WTC11 (cell line): ENCODE results near the gene GRM5. TPM values are rescaled to one million over a fixed set of nuclear protein-coding genes. Genes with fewer than 3 reads are reported as not detected.
A peak's percentile ranks its signal among the peaks of the same experiment; 100 is the strongest.

Experiments
- ATAC-seq: fragments of 200-7000 bp; cut with Tn5 transposase; 2 replicates; pipeline ENCODE4 v1.10.0; 2021; ENCODE audit warnings: mild to moderate bottlenecking, moderate library complexity
- CTCF ChIA-PET: fragments of 300-600 bp; sonication (Branson Sonifier 250); formaldehyde crosslinking; loops from one replicate; lab custom pipeline; 2021; ENCODE audit warnings: antibody characterized with exemption; lab: Charles Lee
- POLR2A ChIA-PET: fragments of 350-600 bp; sonication (Branson Sonifier 250); formaldehyde crosslinking; loops from one replicate; lab custom pipeline; 2021; ENCODE audit warnings: antibody characterized with exemption; lab: Charles Lee
- DNase-seq: peaks from one replicate; pipeline ENCODE4 v3.0.0; 2021; ENCODE audit warnings: low spot score
- H3K27ac Mint-ChIP-seq: 2 replicates; pipeline ENCODE4 v1.8.0; 2021; ENCODE audit warnings: mixed read lengths
- H3K27me3 Mint-ChIP-seq: 2 replicates; pipeline ENCODE4 v1.8.0; 2021; ENCODE audit warnings: low read depth, mild to moderate bottlenecking, moderate library complexity, mixed read lengths
- H3K36me3 Mint-ChIP-seq: 2 replicates; pipeline ENCODE4 v1.8.0; 2021; ENCODE audit warnings: mixed read lengths
- H3K4me1 Mint-ChIP-seq: 2 replicates; pipeline ENCODE4 v1.8.0; 2022; ENCODE audit warnings: mixed read lengths
- H3K4me3 Mint-ChIP-seq: 2 replicates; pipeline ENCODE4 v1.8.0; 2021; ENCODE audit warnings: mild to moderate bottlenecking, moderate library complexity, mixed read lengths
- H3K9me3 Mint-ChIP-seq: 2 replicates; pipeline ENCODE4 v1.8.0; 2021; ENCODE audit warnings: mixed read lengths
- FOXJ3 ChIP-seq: sonication (generic); formaldehyde crosslinking; IDR thresholded peaks from 2 replicates; pipeline ENCODE4 v1.9.0; 2021; ENCODE audit warnings: missing genetic modification reagents, mild to moderate bottlenecking, borderline replicate concordance
- GTF2I ChIP-seq: fragments of 250-450 bp; sonication (Bioruptor Pico); conservative IDR thresholded peaks from 2 replicates; pipeline ENCODE4 v1.4.0; 2021; ENCODE audit warnings: mild to moderate bottlenecking
- MYBL2 ChIP-seq: sonication (generic); formaldehyde crosslinking; IDR thresholded peaks from 2 replicates; pipeline ENCODE4 v1.8.1; 2023; ENCODE audit warnings: mild to moderate bottlenecking, moderate library complexity, missing genetic modification reagents
- NR2C2 ChIP-seq: sonication (generic); formaldehyde crosslinking; IDR thresholded peaks from 2 replicates; pipeline ENCODE4 v1.8.0; 2022; ENCODE audit warnings: mild to moderate bottlenecking, missing genetic modification reagents
- NR3C1 ChIP-seq: sonication (generic); formaldehyde crosslinking; conservative IDR thresholded peaks from 2 replicates; pipeline ENCODE4 v1.8.1; 2023; ENCODE audit warnings: low read depth, mild to moderate bottlenecking, missing genetic modification reagents
- PRRX2 ChIP-seq: fragments of 250-450 bp; sonication (Bioruptor Pico); IDR thresholded peaks from 2 replicates; pipeline ENCODE4 v1.8.0; 2021; ENCODE audit warnings: mild to moderate bottlenecking
- SMAD4 ChIP-seq: sonication (generic); formaldehyde crosslinking; IDR thresholded peaks from 2 replicates; pipeline ENCODE4 v1.8.0; 2022; ENCODE audit warnings: mild to moderate bottlenecking, missing genetic modification reagents
- SP1 ChIP-seq: sonication (generic); formaldehyde crosslinking; conservative IDR thresholded peaks from 2 replicates; pipeline ENCODE4 v1.8.1; 2022; ENCODE audit warnings: missing genetic modification reagents
- TCF7 ChIP-seq: sonication (generic); formaldehyde crosslinking; IDR thresholded peaks from 2 replicates; pipeline ENCODE4 v1.8.0; 2022; ENCODE audit warnings: mild to moderate bottlenecking, low read depth, missing genetic modification reagents, moderate library complexity
- ZNF423 ChIP-seq: fragments of 250-450 bp; sonication (Bioruptor Pico); IDR thresholded peaks from 2 replicates; pipeline ENCODE4 v2.1.2; 2022; ENCODE audit warnings: mild to moderate bottlenecking, moderate library complexity
- total RNA-seq: library from RNA; stranded (reverse); gene quantifications from 3 replicates; pipeline ENCODE4 v1.2.3, GENCODE V29; 2021
- TF ChIP-seq, protein P1 (sequence below): fragments of 250-450 bp; sonication (Bioruptor Pico); IDR thresholded peaks from 2 replicates; pipeline ENCODE4 v1.9.0; 2021; ENCODE audit warnings: mild to moderate bottlenecking
- TF ChIP-seq, protein P2 (sequence below): fragments of 250-450 bp; sonication (Bioruptor Pico); IDR thresholded peaks from 2 replicates; pipeline ENCODE4 v1.9.0; 2021; ENCODE audit warnings: moderate library complexity, mild to moderate bottlenecking, inconsistent platforms, borderline replicate concordance
- TF ChIP-seq, protein P3 (sequence below): sonication (generic); formaldehyde crosslinking; IDR thresholded peaks from 2 replicates; pipeline ENCODE4 v1.8.1; 2023; ENCODE audit warnings: mild to moderate bottlenecking, missing genetic modification reagents
- TF ChIP-seq, protein P4 (sequence below): sonication (generic); formaldehyde crosslinking; IDR thresholded peaks from 2 replicates; pipeline ENCODE4 v1.8.1; 2023; ENCODE audit warnings: mild to moderate bottlenecking, missing genetic modification reagents, moderate library complexity
- TF ChIP-seq, protein P5 (sequence below): sonication (generic); formaldehyde crosslinking; IDR thresholded peaks from 2 replicates; pipeline ENCODE4 v1.8.0; 2023; ENCODE audit warnings: missing genetic modification reagents, mild to moderate bottlenecking, borderline replicate concordance
- TF ChIP-seq, protein P6 (sequence below): sonication (generic); formaldehyde crosslinking; IDR thresholded peaks from 2 replicates; pipeline ENCODE4 v1.8.0; 2022; ENCODE audit warnings: mild to moderate bottlenecking, missing genetic modification reagents
- TF ChIP-seq, protein P7 (sequence below): fragments of 250-450 bp; sonication (Bioruptor Pico); IDR thresholded peaks from 2 replicates; pipeline ENCODE4 v2.1.2; 2022; ENCODE audit warnings: mild to moderate bottlenecking, moderate library complexity
- TF ChIP-seq, protein P8 (sequence below): sonication (generic); formaldehyde crosslinking; IDR thresholded peaks from 2 replicates; pipeline ENCODE4 v1.8.1; 2022; ENCODE audit warnings: mild to moderate bottlenecking, moderate library complexity, missing genetic modification reagents
- TF ChIP-seq, protein P9 (sequence below): sonication (generic); formaldehyde crosslinking; IDR thresholded peaks from 2 replicates; pipeline ENCODE4 v1.8.1; 2023; ENCODE audit warnings: mild to moderate bottlenecking, missing genetic modification reagents, moderate library complexity
- TF ChIP-seq, protein P10 (sequence below): sonication (generic); formaldehyde crosslinking; IDR thresholded peaks from 2 replicates; pipeline ENCODE4 v1.8.1; 2023; ENCODE audit warnings: mild to moderate bottlenecking, moderate library complexity, missing genetic modification reagents

Gene GRM5
- total RNA-seq, 1 experiment from 2014 or later, result 0.13 TPM

DNA sequence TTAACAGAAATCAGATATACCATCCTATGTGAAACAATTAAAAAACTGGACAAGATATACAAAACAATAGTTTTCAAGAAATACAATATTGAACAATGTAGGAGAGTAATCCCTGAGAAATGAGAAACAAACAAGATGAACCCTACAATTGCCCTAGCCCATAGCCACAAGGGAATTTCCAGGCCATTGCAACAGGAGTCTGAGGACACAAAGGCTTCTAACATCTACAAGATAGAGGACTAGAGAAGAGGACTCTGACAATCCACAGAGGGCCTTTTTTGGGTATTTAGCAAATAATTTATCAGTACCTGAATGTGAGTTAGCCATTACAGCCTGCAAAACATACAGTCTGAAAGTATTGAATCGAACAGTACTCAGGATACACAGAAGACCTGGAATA is 251.7 kb downstream of the GRM5 start (continued):
- TF ChIP-seq, protein P1, sequence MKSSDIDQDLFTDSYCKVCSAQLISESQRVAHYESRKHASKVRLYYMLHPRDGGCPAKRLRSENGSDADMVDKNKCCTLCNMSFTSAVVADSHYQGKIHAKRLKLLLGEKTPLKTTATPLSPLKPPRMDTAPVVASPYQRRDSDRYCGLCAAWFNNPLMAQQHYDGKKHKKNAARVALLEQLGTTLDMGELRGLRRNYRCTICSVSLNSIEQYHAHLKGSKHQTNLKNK (CRISPR knock-in tag), result no peak
- TF ChIP-seq TCF7 (CRISPR knock-in tag) (no peak), SMAD4 (no peak), GTF2I (CRISPR knock-in tag) (no peak), SP1 (no peak)
- TF ChIP-seq, protein P2, sequence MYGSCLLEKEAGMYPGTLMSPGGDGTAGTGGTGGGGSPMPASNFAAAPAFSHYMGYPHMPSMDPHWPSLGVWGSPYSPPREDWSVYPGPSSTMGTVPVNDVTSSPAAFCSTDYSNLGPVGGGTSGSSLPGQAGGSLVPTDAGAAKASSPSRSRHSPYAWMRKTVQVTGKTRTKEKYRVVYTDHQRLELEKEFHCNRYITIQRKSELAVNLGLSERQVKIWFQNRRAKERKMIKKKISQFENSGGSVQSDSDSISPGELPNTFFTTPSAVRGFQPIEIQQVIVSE (CRISPR knock-in tag), result no peak

DNA sequence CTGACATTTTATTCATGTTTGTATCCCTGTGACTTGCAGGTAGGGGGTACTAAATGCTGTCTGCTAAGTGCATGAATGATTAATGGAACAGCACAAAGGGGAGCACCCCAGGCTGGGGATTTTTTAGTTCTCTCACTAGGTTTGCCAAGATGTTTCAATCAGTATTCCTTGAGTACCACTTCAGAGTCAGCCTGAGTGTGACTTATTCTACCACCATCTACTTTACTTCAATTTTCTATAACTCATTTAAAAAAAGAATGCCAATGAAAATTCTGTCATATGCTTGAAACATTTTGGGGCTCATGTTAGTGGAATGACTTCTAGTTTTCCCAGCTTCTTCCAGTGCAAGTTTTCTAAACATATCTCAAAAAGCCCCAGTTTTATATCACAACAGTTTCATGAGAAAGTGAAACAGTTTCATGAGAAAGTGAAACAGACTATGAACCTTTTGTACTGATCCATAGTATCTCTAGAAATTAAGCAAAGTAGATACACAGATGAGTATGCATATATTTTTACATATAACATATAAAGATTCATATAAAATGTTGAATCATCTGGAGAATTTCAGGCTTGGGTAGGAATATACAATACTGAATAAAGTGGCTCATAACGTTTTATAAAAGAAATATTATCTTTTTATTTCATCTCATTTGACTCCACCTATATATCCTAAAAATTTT is 252.4 kb downstream of the GRM5 start:
- ATAC-seq, result peak; percentile 46
- peaks cover 15% of the 10 kb centered on the region for H3K4me1 Mint-ChIP-seq
- no peak for DNase-seq
- H3K36me3 Mint-ChIP-seq, result no peaks in the 10 kb centered on the region; the same call in 1 of the 2 replicates
- no peak overlapping the region for H3K4me3 Mint-ChIP-seq
- no peak overlapping the region for H3K27ac Mint-ChIP-seq
- ChIA-PET CTCF (no interaction called here), POLR2A (no interaction called here)
- H3K9me3 Mint-ChIP-seq, result peaks cover 8% of the 10 kb centered on the region
- no peaks in the 10 kb centered on the region for H3K27me3 Mint-ChIP-seq
- TF ChIP-seq, protein P3, sequence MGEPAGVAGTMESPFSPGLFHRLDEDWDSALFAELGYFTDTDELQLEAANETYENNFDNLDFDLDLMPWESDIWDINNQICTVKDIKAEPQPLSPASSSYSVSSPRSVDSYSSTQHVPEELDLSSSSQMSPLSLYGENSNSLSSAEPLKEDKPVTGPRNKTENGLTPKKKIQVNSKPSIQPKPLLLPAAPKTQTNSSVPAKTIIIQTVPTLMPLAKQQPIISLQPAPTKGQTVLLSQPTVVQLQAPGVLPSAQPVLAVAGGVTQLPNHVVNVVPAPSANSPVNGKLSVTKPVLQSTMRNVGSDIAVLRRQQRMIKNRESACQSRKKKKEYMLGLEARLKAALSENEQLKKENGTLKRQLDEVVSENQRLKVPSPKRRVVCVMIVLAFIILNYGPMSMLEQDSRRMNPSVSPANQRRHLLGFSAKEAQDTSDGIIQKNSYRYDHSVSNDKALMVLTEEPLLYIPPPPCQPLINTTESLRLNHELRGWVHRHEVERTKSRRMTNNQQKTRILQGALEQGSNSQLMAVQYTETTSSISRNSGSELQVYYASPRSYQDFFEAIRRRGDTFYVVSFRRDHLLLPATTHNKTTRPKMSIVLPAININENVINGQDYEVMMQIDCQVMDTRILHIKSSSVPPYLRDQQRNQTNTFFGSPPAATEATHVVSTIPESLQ (CRISPR knock-in tag), result no peak
- TF ChIP-seq, protein P4, sequence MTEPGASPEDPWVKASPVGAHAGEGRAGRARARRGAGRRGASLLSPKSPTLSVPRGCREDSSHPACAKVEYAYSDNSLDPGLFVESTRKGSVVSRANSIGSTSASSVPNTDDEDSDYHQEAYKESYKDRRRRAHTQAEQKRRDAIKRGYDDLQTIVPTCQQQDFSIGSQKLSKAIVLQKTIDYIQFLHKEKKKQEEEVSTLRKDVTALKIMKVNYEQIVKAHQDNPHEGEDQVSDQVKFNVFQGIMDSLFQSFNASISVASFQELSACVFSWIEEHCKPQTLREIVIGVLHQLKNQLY, result no peak
- TF ChIP-seq ZNF423 (CRISPR knock-in tag) (no peak), FOXJ3 (CRISPR knock-in tag) (no peak), PRRX2 (no peak), MYBL2 (CRISPR knock-in tag) (no peak), NR3C1 (CRISPR knock-in tag) (no peak), NR2C2 (CRISPR knock-in tag) (no peak), GTF2I (CRISPR knock-in tag) (no peak), TCF7 (CRISPR knock-in tag) (no peak)
- TF ChIP-seq, protein P5, sequence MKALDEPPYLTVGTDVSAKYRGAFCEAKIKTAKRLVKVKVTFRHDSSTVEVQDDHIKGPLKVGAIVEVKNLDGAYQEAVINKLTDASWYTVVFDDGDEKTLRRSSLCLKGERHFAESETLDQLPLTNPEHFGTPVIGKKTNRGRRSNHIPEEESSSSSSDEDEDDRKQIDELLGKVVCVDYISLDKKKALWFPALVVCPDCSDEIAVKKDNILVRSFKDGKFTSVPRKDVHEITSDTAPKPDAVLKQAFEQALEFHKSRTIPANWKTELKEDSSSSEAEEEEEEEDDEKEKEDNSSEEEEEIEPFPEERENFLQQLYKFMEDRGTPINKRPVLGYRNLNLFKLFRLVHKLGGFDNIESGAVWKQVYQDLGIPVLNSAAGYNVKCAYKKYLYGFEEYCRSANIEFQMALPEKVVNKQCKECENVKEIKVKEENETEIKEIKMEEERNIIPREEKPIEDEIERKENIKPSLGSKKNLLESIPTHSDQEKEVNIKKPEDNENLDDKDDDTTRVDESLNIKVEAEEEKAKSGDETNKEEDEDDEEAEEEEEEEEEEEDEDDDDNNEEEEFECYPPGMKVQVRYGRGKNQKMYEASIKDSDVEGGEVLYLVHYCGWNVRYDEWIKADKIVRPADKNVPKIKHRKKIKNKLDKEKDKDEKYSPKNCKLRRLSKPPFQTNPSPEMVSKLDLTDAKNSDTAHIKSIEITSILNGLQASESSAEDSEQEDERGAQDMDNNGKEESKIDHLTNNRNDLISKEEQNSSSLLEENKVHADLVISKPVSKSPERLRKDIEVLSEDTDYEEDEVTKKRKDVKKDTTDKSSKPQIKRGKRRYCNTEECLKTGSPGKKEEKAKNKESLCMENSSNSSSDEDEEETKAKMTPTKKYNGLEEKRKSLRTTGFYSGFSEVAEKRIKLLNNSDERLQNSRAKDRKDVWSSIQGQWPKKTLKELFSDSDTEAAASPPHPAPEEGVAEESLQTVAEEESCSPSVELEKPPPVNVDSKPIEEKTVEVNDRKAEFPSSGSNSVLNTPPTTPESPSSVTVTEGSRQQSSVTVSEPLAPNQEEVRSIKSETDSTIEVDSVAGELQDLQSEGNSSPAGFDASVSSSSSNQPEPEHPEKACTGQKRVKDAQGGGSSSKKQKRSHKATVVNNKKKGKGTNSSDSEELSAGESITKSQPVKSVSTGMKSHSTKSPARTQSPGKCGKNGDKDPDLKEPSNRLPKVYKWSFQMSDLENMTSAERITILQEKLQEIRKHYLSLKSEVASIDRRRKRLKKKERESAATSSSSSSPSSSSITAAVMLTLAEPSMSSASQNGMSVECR (CRISPR knock-in tag), result no peak
- TF ChIP-seq, protein P6, sequence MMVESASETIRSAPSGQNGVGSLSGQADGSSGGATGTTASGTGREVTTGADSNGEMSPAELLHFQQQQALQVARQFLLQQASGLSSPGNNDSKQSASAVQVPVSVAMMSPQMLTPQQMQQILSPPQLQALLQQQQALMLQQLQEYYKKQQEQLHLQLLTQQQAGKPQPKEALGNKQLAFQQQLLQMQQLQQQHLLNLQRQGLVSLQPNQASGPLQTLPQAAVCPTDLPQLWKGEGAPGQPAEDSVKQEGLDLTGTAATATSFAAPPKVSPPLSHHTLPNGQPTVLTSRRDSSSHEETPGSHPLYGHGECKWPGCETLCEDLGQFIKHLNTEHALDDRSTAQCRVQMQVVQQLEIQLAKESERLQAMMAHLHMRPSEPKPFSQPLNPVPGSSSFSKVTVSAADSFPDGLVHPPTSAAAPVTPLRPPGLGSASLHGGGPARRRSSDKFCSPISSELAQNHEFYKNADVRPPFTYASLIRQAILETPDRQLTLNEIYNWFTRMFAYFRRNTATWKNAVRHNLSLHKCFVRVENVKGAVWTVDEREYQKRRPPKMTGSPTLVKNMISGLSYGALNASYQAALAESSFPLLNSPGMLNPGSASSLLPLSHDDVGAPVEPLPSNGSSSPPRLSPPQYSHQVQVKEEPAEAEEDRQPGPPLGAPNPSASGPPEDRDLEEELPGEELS (CRISPR knock-in tag), result no peak
- TF ChIP-seq, protein P7, sequence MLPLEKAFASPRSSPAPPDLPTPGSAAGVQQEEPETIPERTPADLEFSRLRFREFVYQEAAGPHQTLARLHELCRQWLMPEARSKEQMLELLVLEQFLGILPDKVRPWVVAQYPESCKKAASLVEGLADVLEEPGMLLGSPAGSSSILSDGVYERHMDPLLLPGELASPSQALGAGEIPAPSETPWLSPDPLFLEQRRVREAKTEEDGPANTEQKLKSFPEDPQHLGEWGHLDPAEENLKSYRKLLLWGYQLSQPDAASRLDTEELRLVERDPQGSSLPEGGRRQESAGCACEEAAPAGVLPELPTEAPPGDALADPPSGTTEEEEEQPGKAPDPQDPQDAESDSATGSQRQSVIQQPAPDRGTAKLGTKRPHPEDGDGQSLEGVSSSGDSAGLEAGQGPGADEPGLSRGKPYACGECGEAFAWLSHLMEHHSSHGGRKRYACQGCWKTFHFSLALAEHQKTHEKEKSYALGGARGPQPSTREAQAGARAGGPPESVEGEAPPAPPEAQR (CRISPR knock-in tag), result no peak
- TF ChIP-seq, protein P8, sequence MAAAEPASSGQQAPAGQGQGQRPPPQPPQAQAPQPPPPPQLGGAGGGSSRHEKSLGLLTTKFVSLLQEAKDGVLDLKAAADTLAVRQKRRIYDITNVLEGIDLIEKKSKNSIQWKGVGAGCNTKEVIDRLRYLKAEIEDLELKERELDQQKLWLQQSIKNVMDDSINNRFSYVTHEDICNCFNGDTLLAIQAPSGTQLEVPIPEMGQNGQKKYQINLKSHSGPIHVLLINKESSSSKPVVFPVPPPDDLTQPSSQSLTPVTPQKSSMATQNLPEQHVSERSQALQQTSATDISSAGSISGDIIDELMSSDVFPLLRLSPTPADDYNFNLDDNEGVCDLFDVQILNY, result no peak
- TF ChIP-seq, protein P9, sequence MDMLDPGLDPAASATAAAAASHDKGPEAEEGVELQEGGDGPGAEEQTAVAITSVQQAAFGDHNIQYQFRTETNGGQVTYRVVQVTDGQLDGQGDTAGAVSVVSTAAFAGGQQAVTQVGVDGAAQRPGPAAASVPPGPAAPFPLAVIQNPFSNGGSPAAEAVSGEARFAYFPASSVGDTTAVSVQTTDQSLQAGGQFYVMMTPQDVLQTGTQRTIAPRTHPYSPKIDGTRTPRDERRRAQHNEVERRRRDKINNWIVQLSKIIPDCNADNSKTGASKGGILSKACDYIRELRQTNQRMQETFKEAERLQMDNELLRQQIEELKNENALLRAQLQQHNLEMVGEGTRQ (CRISPR knock-in tag), result no peak
- TF ChIP-seq, protein P10, sequence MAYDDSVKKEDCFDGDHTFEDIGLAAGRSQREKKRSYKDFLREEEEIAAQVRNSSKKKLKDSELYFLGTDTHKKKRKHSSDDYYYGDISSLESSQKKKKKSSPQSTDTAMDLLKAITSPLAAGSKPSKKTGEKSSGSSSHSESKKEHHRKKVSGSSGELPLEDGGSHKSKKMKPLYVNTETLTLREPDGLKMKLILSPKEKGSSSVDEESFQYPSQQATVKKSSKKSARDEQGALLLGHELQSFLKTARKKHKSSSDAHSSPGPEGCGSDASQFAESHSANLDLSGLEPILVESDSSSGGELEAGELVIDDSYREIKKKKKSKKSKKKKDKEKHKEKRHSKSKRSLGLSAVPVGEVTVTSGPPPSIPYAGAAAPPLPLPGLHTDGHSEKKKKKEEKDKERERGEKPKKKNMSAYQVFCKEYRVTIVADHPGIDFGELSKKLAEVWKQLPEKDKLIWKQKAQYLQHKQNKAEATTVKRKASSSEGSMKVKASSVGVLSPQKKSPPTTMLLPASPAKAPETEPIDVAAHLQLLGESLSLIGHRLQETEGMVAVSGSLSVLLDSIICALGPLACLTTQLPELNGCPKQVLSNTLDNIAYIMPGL (CRISPR knock-in tag), result no peak
